Fibroblast of the aortic adventitia (primary cell): ENCODE measurements around the gene PIP5K1B. TPM values are rescaled to one million over a fixed set of nuclear protein-coding genes. Genes with fewer than 3 reads are reported as not detected.

Experiments
- DNase-seq: peaks from one replicate; pipeline ENCODE4 v3.0.0-alpha.2; 2010; ENCODE audit warnings: low read depth
- H3K4me3 ChIP-seq: 2 replicates; pipeline ENCODE4 v1.5.1; 2011; ENCODE audit warnings: low read depth, mild to moderate bottlenecking, control low read depth, low read length, moderate library complexity
- total RNA-seq: library from RNA; depleted of rRNA; stranded (reverse); fragments of >200 nt; gene quantifications from 2 replicates; pipeline ENCODE4 v1.2.3, GENCODE V29; 2012; ENCODE audit warnings: low replicate concordance
- TF ChIP-seq, protein P1 (sequence below): IDR thresholded peaks from 2 replicates; pipeline ENCODE4 v1.5.1; 2011; ENCODE audit warnings: mild to moderate bottlenecking, low read length, control low read depth, inconsistent platforms; ENCODE audit not compliant: insufficient read depth

PIP5K1B gene
- total RNA-seq, 1 donor = not detected

DNA sequence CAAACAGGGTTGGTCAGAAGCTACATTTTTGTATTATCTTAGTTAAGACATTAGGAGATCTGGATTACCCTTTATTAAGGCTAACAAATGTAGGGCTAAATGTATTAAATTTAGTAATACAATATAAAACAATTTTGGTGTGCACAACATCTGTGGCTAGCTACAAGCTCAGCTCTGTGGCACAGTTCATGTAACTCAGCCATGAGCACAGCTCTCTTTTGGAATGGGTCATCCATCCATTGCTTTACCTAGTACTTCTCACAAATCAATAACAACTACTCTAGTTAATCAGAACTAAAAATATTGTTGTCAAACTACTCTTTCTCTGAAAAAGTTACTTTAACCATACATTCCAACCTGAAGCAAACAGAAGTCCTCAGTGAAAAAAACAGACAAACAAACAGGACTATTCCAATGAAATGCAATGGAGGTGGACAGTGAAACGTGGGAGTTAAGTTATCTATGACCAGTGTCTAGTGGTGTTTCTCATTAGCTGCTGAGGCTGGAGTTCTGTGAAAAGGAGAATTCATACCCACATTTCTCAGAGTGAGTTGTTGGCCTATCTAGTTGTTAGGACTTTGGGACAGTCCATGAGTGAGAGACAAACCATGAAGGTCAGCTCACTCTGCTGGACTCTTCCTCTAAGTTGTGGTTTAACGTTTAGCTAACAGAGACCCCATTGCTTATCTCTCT, 55.1 kb downstream of the PIP5K1B start:
- H3K4me3 ChIP-seq = no peak overlapping the region
- no peak for DNase-seq
- TF ChIP-seq, protein P1, sequence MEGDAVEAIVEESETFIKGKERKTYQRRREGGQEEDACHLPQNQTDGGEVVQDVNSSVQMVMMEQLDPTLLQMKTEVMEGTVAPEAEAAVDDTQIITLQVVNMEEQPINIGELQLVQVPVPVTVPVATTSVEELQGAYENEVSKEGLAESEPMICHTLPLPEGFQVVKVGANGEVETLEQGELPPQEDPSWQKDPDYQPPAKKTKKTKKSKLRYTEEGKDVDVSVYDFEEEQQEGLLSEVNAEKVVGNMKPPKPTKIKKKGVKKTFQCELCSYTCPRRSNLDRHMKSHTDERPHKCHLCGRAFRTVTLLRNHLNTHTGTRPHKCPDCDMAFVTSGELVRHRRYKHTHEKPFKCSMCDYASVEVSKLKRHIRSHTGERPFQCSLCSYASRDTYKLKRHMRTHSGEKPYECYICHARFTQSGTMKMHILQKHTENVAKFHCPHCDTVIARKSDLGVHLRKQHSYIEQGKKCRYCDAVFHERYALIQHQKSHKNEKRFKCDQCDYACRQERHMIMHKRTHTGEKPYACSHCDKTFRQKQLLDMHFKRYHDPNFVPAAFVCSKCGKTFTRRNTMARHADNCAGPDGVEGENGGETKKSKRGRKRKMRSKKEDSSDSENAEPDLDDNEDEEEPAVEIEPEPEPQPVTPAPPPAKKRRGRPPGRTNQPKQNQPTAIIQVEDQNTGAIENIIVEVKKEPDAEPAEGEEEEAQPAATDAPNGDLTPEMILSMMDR = no peak

DNA sequence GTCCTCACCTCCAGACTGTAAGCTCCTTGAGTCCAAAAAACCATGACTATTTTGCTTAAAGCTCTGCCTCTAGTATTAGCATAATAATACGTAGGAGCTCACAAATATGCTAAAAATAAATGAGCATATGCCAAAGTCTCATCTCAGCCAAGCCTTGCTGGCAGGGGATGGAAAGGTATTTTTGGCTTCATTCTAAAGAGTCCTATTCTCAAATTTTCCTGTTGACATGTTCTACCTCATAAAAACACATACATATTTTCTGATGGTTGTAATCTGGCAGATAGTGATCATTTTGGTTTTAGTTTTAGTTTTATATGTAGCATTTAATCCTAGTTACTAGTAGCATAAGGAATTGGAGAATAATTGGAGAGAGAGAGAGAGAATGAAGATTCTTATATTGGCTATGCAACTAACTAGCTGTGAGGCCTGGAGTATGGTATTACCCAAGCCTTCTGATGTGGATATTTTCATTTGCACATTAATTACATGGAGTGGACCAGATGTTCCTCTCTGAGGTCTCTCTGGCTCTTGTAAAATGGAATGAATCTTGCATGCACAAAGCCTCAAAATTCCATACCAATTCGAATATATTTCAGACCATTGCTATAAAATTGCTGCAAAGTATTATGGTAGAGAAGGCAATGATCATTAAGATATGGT, 55.8 kb downstream of the PIP5K1B start:
- no peak for DNase-seq
- TF ChIP-seq, protein P1 = no peak
- no peak overlapping the region for H3K4me3 ChIP-seq

DNA sequence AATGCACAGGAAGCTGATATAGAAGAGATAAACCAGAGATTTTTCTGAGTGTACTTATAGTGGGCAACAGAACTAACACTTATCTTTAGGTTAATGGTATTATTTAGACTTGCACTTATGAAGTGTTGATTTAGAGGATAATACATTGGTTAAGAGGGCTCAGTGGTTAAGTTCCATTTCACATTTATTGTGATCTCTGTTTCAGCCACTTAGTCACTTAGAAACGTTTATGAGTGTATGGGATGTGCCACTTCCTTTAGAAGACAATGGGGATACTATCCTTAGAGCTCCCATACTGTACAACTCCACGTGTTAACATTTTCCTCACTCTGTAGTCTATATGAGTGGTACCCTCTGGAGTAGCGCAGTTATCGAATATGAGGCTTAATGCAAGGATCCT, 57.5 kb downstream of the PIP5K1B start:
- TF ChIP-seq, protein P1 = no peak
- no peak overlapping the region for H3K4me3 ChIP-seq
- no peak for DNase-seq

DNA sequence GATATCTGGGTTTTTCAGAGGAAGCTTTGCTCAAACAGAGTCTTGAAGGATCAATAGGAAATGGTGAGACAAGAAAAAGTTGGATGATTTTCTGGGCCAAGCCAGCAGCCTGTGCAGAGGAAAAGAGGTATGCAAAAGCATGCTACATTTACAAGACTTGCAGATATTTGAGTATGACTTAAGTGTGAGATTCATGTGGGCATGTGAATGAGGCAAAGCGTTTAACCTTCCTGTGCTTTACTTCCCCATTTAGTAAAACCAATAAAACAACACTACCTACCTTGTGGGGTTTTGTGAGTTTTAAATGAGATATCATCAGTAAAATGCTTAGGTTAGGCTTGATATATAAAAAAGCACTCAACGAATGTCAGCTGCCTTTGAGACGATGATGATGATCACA, 58.1 kb downstream of the PIP5K1B start:
- TF ChIP-seq, protein P1 = no peak
- no peak overlapping the region for H3K4me3 ChIP-seq
- DNase-seq = no peak

DNA sequence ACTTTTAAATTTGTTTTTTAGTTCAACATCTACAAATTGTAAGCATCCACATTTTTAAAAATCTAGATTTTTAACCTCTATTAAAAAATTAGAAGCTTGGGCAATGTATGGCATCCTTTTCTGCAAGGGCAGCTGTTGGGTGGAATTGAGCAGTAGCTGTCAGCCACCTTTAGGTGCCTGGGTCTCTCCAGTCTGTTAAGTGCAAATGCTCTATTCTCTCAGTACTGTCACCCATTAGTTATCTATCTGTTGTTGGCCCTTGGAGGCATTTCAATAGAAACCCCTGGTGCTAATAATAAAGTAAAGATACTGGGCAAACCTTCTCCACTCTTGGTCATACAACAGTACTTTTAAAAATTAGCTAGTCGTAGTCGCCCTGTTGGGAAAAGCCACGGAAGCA, 63.6 kb downstream of the PIP5K1B start:
- no peak overlapping the region for H3K4me3 ChIP-seq
- DNase-seq = no peak
- TF ChIP-seq, protein P1 = no peak

DNA sequence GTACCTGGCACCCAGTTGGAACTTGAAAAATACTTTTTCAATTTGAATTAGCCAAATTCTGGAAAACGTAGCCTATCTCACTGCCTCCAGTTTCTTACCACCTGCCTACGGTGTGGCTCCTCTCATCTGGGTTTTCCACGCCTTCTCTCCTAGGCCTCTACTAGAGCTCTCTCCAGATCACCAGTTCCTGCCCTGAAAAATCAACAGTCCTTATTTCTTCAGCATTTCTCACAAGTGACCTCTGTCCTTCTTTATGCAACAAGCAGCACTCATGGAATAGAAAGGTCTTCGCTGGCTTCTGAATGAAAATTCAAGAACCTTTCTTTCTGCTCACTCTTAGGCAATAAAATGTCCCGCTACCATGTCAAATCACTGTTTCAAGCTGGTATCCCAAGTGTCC, 64.8 kb downstream of the PIP5K1B start:
- no peak overlapping the region for H3K4me3 ChIP-seq
- DNase-seq = no peak
- TF ChIP-seq, protein P1 = no peak

DNA sequence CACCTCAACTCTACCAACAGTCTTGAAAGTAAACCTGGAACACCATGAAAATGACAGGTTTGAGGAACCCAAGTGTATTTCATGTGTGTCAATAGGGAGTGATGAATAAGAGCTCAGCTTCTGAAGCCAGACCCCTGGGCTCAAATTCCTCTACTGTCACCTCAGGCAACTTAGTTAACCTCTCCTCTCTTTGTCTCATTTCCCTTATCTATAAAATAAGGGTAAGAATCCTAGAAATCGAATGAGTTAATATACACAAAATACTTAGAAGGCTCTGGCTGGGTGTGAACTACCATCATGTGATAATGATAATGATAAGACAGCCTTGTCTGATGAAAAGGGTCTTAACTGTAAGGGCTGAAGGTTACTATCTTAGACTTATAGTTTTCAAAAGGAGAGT, 66.3 kb downstream of the PIP5K1B start:
- H3K4me3 ChIP-seq = no peak overlapping the region
- no peak for DNase-seq
- TF ChIP-seq, protein P1 = no peak
